Testis (tissue), 5 donors: ENCODE measurements around the gene BCL6B. TPM values are rescaled to one million over a fixed set of nuclear protein-coding genes. Genes with fewer than 3 reads are reported as not detected.
"Not testable (repeated sequence)": the region's sequence is repeated elsewhere in the genome, so short reads cannot be mapped to it uniquely, and the experiment has no call there.

Experiments used
- DNase-seq: peaks from one replicate; pipeline ENCODE4 v3.0.0-alpha.2; 2019
- H3K27ac ChIP-seq, 2 donors: fragments of 200-600 bp; sonication (generic); one replicate each; pipeline ENCODE4 v1.5.1; 2019
- H3K27me3 ChIP-seq: fragments of 200-600 bp; sonication (generic); one replicate; pipeline ENCODE4 v1.5.1; 2019
- H3K36me3 ChIP-seq: fragments of 200-600 bp; sonication (generic); one replicate; pipeline ENCODE4 v1.5.1; 2017; ENCODE audit warnings: low read depth; ENCODE audit errors: missing control alignments
- H3K4me1 ChIP-seq: fragments of 200-600 bp; sonication (generic); one replicate; pipeline ENCODE4 v1.5.1; 2019
- H3K4me3 ChIP-seq, 2 donors: fragments of 200-600 bp; sonication (generic); one replicate each; pipeline ENCODE4 v1.5.1; 2017 to 2019
- H3K9me3 ChIP-seq: fragments of 200-600 bp; sonication (generic); one replicate; pipeline ENCODE4 v1.5.1; 2017
- CTCF ChIP-seq, 3 experiments: fragments of 450-650 bp in 2 of 3; fragments of 200-600 bp in 1 of 3; sonication (generic) in 1 of 3; IDR thresholded peaks; one replicate each; pipeline ENCODE4 v1.5.1; 2016 to 2019; ENCODE audit warnings: antibody characterized with exemption in 3 of 3, mild to moderate bottlenecking in 2 of 3, moderate library complexity in 1 of 3
- POLR2A ChIP-seq: fragments of 450-650 bp; IDR thresholded peaks from one replicate; pipeline ENCODE4 v1.6.1; 2017; ENCODE audit warnings: antibody characterized with exemption, mild to moderate bottlenecking, moderate library complexity
- WGBS, 2 donors: methylation state at CpG; one replicate each; pipeline ENCODE4 v1.1.5; 2018; 5-methylcytosine and 5-hydroxymethylcytosine counted together
- intact Hi-C: fragments of 100-400 bp; cut with DNase I; formaldehyde crosslinking; loops from one replicate; pipeline ENCODE4 v1.15.1; 2023; ENCODE audit warnings: low total_unique reads
- long read RNA-seq, 2 donors: transcript quantifications; one replicate each; lab custom pipeline, GENCODE V29; 2026
- polyA plus RNA-seq: library from polyadenylated mRNA; stranded (reverse); fragments of 350-450 nt; fragmentation: Illumina TruSeq; extraction: RNeasy Lipid Tissue Mini Kit (QIAGEN cat#74804); gene quantifications from one replicate; pipeline ENCODE4 v1.2.3, GENCODE V29; 2014; ENCODE audit warnings: low read depth, low replicate concordance; ENCODE audit not compliant: insufficient read depth
- total RNA-seq, 2 donors: library from RNA; depleted of rRNA; stranded (reverse); fragments of >200 nt; gene quantifications; one replicate each; pipeline ENCODE4 v1.2.3, GENCODE V29; 2016

Gene BCL6B
- 1 to 10 TPM; 2.5 to 3.5 TPM for total RNA-seq
- polyA plus RNA-seq, result 4.6 TPM
- long read RNA-seq, donor 1, partial matches to known transcripts, result 7 of 7 reads
- long read RNA-seq, donor 1, other reads (novel, unspliced or antisense), result 0 of 7 reads
- long read RNA-seq, donor 2, result 0 reads

- Histone ChIP-seq H3K4me1 (peaks cover 8% of the 10 kb centered on the region), H3K4me3 (peak within 1 kb of the TSS; percentile 18 to 43), H3K36me3 (no peaks in the 10 kb centered on the region), H3K27ac (peak within 1 kb of the TSS in 1 of 2 donors; percentile 33), H3K27me3 (no peaks in the 10 kb centered on the region), H3K9me3 (no peaks in the 10 kb centered on the region)
- 6 to 8% methylated on average over 42 to 44 of the region's 47 CpGs for WGBS, 2 donors
- intact Hi-C loops, result no loop called here
- DNase-seq, result no peak
- TF ChIP-seq CTCF (IDR thresholded peaks at IDR 0.05), result no peak
Observed at GRCh38 chr17:7022781-7023571, at the start of gene BCL6B. Gene BCL6B (plus strand): TSS chr17:7023050. CDS start chr17:7023672, 622 bp downstream.

GRCh38 chr17:6979440-6979839 is 43.4 kb upstream of the BCL6B start:
- DNase-seq, H3K9me3 ChIP-seq, H3K4me3 ChIP-seq, H3K27me3 ChIP-seq, H3K27ac ChIP-seq, H3K4me1 ChIP-seq, H3K36me3 ChIP-seq, intact Hi-C loops: not testable (repeated sequence)
- WGBS, 2 donors, result 71 to 82% methylated on average over 5 of the region's 5 CpGs

GRCh38 chr17:6981426-6981825 is 41.4 kb upstream of the BCL6B start:
- intact Hi-C loops, result no loop called here
- WGBS, 2 donors, result 68 to 86% methylated on average over 1 of the region's 1 CpG
- TF ChIP-seq POLR2A, result no peak
- TF ChIP-seq CTCF (IDR thresholded peaks at IDR 0.05), result no peak
- DNase-seq, result no peak
- H3K27ac ChIP-seq, result no peak overlapping the region
- no peaks in the 10 kb centered on the region for H3K27me3 ChIP-seq
- no peaks in the 10 kb centered on the region for H3K36me3 ChIP-seq
- no peaks in the 10 kb centered on the region for H3K4me1 ChIP-seq
- H3K9me3 ChIP-seq, result no peaks in the 10 kb centered on the region
- no peak overlapping the region for H3K4me3 ChIP-seq

GRCh38 chr17:6985266-6985665 is 37.6 kb upstream of the BCL6B start:
- Histone ChIP-seq H3K36me3 (no peaks in the 10 kb centered on the region), H3K4me3 (no peak overlapping the region), H3K27ac (no peak overlapping the region), H3K9me3 (no peaks in the 10 kb centered on the region), H3K4me1 (no peaks in the 10 kb centered on the region), H3K27me3 (no peaks in the 10 kb centered on the region)
- no peak for DNase-seq
- TF ChIP-seq CTCF (IDR thresholded peaks at IDR 0.05) (no peak), POLR2A (no peak)
- intact Hi-C loops, result no loop called here
- WGBS, 2 donors, result 39 to 49% methylated on average over 4 of the region's 4 CpGs

GRCh38 chr17:6986676-6987075 is 36.2 kb upstream of the BCL6B start:
- intact Hi-C loops, result no loop called here
- 67 to 80% methylated on average over 3 of the region's 3 CpGs for WGBS, 2 donors

More at GRCh38 chr17:6986676-6987075, 36.2 kb upstream of the BCL6B start:
- no peak overlapping the region for H3K4me3 ChIP-seq
- H3K36me3 ChIP-seq, result no peaks in the 10 kb centered on the region
- no peaks in the 10 kb centered on the region for H3K4me1 ChIP-seq
- no peaks in the 10 kb centered on the region for H3K9me3 ChIP-seq
- H3K27ac ChIP-seq, result no peak overlapping the region
- TF ChIP-seq CTCF (IDR thresholded peaks at IDR 0.05) (no peak), POLR2A (no peak)
- DNase-seq, result no peak
- no peaks in the 10 kb centered on the region for H3K27me3 ChIP-seq
